HG02981 (cell line): ENCODE results near the gene PEDS1.
"Not testable (repeated sequence)": the region's sequence is repeated elsewhere in the genome, so short reads cannot be mapped to it uniquely, and the experiment has no call there.

Source experiments
- ATAC-seq: cut with Tn5 transposase; IDR thresholded peaks from one replicate; pipeline ENCODE4 v1.9.1; 2021; ENCODE audit warnings: mild to moderate bottlenecking, moderate library complexity; ENCODE audit not compliant: unreplicated experiment

PEDS1 gene

DNA sequence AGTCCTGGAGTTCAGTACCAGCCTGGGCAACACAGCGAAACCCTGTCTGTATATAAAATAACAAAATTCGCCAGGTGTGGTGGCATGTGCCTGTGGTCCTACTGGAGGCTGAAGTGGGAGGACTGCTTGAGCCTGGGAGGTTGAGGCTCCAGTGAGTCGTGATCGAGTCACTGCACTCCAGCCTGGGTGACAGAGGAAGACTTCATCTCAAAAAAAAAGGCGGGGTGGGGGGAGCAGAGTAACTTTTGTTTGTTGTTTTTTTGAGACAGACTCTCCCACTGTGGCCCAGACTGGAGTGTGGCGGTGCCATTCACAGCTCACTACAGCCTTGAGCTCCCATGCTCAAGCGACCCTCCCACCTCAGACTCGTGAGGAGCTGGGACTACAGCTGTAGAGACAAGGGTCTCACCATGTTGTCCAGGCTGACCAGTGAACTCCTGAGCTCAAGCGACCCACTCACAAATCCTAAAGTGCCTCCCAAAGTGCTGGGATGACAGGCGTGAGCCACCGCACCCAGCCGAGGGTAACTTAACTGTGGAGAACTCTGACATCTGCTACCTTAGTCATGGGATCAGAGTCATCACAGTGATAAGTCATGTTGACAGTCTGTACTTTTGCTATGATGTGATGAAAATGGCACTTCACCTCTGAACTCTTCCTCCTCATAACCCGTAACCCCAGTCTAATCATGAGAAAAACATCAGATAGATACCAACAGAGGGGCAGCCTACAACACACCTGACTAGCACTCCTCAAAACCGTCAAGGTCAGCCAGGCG, 16.5 kb downstream of the PEDS1 start:
- ATAC-seq, result no peak

DNA sequence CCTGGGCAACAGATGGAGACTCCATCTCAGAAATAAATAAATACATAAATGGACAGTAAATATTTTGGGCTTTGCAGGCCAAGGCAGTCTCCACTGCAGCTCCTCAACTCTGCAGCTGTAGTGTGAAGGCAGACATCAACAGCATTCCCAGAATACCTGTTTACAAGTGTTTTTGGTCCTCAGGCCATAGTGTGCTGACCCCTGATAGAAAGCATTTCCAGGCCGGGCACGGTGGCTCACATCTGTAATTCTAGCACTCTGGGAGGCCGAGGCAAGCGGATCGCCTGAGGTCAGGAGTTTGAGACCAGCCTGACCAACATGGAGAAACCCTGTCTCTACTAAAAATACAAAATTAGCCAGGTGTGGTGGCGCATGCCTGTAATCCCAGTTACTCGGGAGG, 18.4 kb downstream of the PEDS1 start:
- ATAC-seq, result not testable (repeated sequence)

DNA sequence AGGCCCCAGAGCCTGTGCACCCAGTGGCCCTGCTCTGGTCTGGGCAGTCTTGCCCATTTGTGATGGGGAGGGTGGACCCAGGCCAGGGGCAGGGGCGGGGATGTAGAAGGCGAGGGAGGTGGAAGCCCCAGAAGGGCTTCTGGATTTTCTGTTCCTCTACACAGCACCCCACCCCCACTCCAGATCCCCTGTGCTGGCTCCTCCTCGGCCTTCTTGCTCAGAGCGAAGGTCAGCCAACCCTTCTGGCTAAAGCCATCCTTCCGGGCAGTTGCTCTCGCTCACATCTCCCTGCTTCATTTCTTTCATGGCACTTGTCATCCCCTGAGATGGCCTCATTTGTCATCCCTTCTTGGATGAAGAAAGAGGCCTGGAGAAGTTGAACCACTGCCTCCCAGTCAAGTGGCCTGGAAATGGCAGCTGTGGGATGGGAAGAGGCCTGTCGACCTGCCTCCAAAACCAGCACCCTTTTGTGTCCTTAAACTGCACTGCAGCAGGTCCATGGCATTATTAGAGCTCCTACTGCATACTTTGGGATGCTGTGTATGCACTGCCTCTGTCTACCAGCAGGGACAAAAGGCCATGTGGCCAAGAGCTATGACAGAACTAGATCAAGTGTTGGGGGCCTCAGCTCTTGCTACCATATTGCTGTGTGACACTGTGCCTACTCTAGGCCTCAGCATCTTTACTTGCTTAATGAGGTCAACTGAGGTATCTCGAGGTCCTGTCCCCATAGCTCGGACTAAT, 19.9 kb downstream of the PEDS1 start:
- no peak for ATAC-seq

DNA sequence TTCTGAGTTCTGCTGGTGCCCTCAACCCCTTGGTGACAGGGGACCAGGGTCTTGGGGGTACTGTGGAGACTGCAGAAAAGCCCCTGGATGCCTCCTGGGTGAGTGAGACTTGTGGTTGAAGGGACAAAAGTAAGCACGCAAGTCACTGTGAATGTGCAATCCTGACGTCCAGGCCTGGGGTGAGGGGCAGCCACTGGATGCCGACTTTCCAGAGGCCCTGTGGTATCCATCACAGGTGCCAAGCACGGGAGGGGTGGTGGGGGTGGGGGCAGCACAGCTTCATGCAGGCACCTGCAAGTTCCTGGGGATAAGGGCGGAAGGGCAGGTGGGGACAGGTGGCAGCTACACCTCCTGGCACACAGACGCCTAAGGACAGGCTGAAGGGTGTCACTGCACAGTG, 20.5 kb downstream of the PEDS1 start:
- ATAC-seq, result no peak

DNA sequence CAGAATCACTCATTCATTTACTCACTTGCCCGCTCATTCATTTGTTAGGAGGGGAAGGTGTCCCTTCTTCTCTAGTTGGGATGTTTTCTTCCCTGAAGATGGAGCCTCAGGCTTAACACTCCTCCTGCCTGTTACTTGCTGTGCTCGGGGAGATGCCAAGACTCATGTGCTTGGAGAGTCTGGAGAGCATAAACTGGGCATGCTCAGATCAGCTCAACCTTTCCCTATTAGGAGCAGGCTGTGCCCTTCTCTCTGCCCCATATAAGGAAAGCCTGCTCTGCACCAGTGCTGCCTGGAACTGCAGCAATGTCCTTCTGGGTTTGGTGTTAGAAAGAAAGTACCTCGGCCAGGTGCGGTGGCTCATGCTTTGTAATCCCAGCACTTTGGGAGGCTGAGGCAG, 22.5 kb downstream of the PEDS1 start:
- ATAC-seq, result no peak

DNA sequence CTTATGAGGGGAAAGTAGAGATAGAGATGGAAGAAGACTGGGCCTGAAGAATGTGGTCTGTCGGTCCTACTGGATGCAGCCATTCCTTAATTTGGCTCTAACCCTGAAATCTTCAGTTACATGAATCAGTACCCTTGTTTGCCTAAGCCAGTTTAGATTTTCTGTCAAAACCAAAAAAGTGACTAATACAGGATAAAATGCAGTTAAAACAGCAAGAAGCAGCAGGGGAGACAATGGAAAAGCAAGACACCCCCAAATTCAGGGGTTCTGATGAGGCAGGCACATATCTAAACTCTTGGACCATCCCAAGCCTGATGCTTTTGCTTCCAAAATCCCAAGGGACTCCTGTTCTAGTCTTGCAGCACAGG, 23.2 kb downstream of the PEDS1 start:
- ATAC-seq, result no peak

DNA sequence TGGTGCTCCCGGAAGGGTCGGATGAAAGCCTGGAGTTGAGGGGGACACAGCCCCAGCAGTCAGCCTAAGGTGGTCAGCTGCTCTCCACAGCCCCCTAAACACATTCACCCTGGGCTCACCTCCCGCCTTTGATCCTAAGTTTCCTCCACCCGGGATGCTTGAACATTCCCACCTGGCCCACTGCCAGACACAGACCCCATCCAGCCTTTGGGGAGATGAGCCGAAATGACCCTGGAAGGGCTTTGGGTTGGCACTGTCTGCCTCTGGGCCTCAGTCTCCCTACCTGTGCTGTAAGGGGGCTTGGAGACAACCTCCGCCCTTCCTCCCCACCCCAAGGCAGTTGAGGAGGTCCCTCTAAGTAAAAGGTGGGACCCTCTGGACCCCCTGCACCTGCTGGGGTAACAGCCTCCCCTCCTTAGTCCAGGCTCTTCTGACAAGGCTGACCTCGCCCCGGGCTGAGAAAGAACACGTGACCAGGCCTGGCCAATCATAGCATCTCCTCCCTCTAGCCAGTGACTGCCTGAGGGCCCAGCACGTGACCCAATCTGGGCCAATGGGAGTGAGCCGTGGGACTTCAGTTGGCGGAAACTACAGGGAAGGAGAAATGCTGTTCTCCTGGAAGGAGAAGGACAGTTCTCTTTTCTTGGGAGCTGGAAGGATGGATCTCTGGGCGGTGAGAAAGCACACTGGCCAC, 23.7 kb downstream of the PEDS1 start:
- ATAC-seq, result no peak

DNA sequence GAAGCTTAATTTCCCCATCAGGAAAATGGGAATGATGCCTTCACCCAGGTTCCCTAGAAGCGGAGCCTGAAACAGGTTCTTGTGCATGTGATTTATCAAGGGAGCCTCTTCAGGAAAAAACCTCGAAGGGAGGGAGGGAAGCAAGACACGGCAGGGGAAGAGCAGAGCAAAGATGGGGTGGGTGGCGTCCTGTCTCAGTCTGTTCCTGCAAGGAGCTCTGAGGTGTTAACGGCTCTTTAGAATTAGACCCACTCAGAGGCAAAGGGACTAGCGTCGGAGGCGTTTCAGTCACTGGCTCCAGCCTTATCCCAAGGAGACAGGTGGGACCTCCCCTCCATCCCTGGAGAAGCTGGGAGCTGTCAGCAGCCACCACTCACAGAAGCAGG, 25.0 kb downstream of the PEDS1 start:
- no peak for ATAC-seq

DNA sequence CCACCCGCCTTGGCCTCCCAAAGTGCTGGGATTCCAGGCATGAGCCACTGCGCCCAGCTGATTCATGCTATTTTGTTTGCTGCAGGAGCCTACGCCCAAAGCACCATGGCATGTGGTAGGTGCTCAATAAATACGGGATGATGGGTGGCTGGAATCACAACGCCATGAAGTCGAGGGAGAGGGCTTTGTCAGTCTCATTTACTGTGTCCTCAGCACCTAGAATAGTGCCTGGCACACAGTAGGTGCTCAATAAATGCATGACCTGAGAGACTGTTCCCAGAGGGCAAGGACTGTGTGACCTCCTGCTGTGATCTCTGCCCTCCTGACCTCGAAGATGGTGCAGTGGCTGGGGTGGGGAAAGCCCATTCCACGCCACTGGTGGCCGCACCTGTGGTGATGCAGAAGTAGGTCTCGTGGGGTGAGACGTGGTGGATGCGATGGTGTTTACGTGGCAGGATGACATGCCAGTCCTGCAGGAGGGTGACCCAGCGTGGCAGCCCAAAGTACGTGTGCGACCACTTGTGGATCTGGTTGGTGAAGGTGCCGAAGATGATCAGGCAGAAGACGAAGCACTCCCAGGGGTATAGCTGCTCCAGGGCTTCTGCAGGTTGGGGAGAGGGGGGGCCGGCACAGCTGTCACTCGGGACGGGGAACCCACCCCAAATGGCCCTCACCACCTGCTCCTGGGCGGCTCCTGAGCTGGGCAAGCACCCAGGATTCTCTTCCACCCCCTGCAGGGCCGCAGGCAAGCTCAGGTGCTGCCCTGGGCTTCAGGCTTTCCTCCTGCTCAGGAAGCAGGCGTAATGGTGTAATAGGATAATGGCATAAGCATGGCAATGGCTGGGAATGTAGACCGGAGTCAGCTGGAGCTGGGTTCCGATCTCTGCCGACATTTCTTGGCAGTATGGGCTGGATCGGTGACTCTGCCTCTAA, 25.7 kb downstream of the PEDS1 start:
- no peak for ATAC-seq

DNA sequence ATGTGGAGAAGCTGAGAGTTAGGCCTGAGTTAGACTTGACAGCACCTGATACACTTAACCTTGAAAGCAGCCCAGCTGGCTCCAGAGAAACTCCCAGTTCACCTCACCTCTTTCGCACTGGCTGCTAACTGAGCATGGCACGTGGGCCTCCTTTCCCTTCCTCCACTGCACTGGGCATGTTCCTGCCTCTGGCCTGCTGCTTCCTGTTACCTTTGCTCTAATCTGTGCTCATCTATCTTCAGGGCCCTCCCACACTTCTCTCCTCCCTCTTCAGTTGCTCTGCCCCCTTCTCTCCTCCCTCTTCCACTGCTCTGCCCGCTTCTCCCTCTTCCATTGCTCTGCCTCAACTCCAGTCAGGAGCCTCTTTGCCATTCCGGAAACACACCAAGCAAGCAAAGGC, 26.9 kb downstream of the PEDS1 start:
- no peak for ATAC-seq

DNA sequence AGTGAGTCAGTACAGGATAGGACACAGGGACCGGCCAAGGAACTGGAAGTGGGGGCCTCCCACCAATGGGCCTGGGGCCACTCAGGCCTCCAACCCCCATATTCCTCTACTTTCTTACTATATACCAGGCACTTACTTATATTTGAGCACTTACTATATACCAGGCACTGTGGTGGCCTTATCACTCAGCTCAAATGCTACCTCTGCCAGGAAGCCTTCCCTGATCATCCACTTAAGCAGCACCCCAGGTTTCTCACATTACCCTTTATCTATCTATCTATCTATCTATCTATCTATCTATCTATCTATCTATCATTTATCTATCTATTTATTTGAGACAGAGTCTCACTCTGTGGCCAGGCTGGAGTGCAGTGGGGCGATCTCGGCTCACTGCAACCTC, 28.2 kb downstream of the PEDS1 start:
- ATAC-seq, result no peak

DNA sequence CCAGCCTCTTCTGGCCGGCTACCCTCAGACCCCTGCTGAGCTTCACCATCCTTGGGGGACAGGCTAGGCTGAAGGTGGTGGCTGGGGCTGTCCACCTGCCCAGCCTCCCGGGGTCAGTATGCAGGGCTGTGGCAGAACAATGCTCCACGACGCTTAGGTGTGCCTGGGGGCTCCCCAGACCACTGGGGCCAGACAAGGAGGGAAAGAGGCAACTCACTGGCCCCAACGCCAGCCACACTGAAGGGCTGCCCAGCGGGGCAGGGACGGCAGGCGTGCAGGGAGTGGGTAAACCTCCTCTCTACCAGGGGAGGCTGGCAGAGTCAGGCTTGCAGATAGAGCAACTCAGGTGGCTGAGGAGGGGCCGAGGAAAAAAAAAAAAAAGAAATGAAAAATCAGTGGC, 29.0 kb downstream of the PEDS1 start:
- no peak for ATAC-seq

DNA sequence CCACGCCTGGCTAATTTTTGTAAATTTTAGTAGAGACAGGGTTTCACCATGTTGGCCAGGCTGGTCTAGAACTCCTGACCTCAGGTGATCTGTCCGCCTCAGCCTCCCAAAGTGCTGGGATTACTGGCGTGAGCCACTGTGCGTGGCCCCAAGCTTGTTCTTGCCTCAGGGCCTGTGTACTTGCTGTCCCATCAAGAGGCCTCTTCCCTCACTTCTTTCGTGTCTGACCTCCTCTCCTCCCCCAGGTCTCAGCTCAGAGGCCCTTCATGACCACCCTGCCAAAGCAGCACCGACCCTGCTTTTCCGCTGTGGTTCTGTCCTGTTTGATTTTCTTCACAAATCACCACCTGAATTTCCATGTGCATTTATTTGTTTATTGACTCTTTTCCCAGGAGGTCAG, 30.1 kb downstream of the PEDS1 start:
- ATAC-seq, result no peak

DNA sequence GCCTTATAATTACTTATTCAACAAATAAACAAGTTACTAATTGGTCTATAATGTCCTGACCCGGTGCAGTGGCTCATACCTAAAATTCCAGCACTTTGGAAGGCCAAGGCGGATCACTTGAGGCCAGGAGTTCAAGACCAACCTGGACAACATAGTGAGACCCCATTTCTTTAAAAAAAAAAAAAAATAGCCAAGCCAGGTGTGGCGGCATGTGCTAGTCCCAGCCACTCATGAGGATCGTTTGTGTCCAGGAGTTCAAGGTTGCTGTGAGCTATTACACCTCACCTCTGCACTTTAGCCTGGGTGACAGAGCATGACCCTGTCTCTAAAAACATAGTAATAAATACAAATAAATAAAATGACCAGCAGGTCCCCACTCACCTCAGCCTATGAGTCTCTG, 30.8 kb downstream of the PEDS1 start:
- ATAC-seq, result no peak

DNA sequence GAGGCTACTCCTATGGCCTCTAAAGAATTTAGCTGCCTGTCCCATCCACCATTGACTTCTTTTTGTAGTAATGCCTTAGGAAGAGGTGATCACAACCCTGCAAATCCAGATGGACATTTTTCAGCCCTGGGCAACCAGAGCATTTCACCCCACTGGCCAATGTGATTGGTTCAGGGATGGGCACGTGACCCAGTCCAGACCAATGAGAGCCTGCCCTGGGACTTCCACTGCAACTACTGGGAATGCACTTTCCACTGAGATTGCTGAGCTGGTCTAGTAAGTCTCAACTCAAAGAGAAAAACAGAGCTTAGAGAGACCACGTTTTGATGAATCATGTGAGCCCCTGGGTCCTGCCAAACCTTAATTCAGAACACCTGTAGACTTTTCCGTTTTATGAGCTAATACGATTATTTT, 31.7 kb downstream of the PEDS1 start:
- ATAC-seq, result no peak

DNA sequence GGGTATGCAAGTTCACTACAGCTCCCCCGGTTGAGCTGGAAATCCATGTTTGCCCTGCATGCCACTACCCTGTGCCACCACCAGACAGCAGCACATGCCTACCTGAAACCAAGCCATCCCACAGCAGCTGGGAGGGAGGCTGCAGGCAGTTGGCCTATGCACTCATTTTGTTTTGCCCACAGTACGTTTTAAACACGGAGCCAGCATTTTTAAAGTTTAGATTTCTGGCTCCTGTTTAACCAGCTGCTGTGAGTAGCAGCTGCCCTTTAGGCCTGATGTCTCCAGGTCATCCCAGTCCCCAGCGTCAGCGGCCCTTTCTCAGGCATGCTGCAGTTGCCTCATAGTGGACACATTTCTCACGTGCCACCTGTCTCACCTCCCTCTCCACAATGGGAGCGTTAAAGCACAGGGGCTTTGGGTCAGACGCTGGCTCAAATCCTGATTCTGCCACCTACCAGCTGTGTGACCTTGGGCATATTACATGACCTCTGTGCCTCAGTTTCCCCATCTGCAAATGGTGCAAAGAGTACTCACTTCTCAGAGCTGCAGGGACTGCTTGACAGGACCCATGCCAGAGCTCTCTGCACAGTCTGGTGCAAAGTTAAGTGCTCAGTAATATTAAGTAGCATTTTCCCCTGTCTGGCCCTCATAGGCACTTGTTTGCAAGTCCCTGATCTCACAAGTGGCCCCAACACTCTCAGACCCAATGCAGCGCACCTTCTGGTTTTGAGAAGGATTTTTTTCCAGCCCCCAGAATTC, 32.4 kb downstream of the PEDS1 start:
- peak; percentile 44 for ATAC-seq

DNA sequence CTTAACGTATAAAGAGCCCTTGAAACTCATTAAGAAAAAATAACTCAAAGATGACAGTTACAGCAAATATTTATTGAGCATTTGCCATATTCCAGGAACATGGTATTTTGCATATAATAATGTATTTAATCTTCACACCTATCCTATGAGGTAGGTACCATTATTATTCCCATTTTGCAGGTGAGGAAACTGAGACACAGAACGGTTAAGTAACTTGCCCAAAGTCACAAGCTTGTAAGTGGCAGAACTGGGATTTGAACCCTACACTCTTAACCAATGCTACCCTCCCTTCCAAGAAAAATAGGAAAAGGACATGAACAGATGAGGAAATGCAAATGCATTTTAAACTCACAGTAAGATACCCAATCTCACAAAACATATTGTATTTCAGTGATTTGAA, 35.3 kb downstream of the PEDS1 start:
- ATAC-seq, result no peak

DNA sequence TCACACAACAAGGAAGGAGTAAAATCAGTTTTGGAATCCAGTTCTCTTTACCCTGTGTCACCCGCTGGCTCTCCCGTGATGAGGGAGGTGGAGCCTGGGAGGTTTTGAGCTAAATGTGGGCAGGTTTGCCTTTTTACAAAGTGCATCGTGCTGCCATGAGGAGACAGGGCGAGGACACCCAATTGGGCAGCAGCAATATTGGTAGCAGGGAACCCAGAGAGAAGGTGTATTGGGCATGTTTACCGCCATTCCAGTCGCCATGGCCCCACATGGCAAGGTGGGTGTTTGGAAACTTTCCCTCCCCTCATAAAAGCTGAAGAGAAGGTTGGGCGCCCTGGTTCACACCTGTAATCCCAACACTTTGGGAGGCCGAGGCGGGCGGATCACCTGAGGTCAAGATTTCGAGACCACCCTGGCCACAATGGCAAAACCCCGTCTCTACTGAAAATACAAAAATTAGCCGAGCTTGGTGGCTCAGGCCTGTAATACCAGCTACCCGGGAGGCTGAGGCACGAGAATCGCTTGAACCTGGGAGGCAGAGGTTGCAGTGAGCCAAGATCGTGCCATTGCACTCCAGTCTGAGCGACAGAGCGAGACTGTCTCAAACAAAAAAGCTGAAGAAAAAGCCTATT, 37.0 kb downstream of the PEDS1 start:
- ATAC-seq, result no peak

DNA sequence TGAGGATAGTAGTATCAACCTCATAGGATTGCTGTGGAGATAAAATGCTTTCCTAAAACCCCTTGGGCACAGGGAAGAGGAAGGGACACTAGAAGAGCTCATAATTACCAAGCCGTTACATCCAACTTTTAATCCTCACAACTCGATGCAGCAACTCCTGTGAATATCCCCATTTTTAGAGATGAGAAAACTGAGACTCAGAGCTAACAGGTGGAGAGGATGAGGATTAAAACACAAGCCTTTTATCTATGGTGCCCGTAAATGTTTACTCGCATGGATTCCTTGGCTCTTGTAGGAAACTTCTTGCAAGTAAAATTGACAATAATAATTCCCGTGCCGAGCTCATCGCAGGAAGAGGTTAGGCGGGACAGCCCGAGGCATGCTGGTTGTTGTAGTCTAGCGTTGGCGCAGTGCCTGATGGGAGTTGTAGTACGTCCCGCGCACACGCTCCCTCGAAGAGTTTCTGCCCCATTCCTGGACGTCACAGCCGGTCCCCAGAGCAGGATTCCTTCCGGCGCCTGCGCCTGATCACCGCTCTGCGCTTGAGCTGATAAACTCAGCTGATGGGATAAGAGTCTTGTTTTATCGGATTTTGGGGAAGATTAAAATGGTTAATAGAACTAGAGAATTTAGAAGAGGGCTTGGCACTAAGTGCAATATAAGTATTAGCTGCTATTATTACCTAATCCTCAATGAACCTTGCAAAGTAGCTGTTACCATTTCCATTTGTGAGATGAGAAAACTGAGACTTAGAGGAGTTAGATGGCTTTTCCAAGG, 37.7 kb downstream of the PEDS1 start:
- peak; percentile 70 for ATAC-seq
